Measurements from ENCODE around the gene SLC39A11. TPM values are rescaled to one million over a fixed set of nuclear protein-coding genes. Genes with fewer than 3 reads are reported as not detected.

The SLC39A11 gene
- total and polyA plus RNA-seq, 2 donors (not counting 1 experiment from before 2014, with no cell fraction given) = 12.7 to 27.4 TPM

GRCh38 chr17:73027130-73027741 is 65.3 kb downstream of the SLC39A11 start:
- Histone ChIP-seq H3K4me2 (ENCODE audit: extremely low read depth, insufficient read depth, low read length) (peak overlapping the region; percentile 5), H3K36me3 (ENCODE audit: control insufficient read depth, insufficient read depth, low read length) (no peaks in the 10 kb centered on the region), H3K4me1 (ENCODE audit: control insufficient read depth, extremely low read depth, insufficient read depth, low read length) (peaks cover 8% of the 10 kb centered on the region), H4K20me1 (ENCODE audit: control insufficient read depth, extremely low read depth, insufficient read depth, low read length) (no peaks in the 10 kb centered on the region), H2AFZ (ENCODE audit: low read length) (no peak overlapping the region), H3K9ac (ENCODE audit: insufficient read depth, low read length) (no peak overlapping the region), H3K9me3 (ENCODE audit: control insufficient read depth, insufficient read depth, low read depth, low read length) (no peaks in the 10 kb centered on the region), H3K4me3 (replicated peaks in 1 of 4; ENCODE audit: control extremely low read depth in 1 of 4, insufficient read depth in 1 of 4, low read depth in 3 of 4, low read length in 4 of 4) (no peak overlapping the region), H3K27ac (ENCODE audit: insufficient read depth, low read length) (no peak overlapping the region), H3K27me3 (ENCODE audit: control insufficient read depth, insufficient read depth, low read length) (no peaks in the 10 kb centered on the region), H3K79me2 (ENCODE audit: control insufficient read depth, insufficient read depth, low read length) (no peaks in the 10 kb centered on the region)
- DNase-seq (ENCODE audit: low read depth in 2 of 2) = peak; percentile 45 to 79
- TF ChIP-seq CTCF (conservative IDR thresholded peaks at IDR 0.05 in 1 of 2, IDR thresholded peaks at IDR 0.05 in 1 of 2; ENCODE audit: low read depth in 1 of 2, low read length in 2 of 2) (no peak), EZH2 (IDR thresholded peaks at IDR 0.05; ENCODE audit: low read length, missing control alignments) (no peak)

GRCh38 chr17:73025041-73025560 is 67.4 kb downstream of the SLC39A11 start:
- no peak for DNase-seq (ENCODE audit: low read depth in 2 of 2)
- no peak overlapping the region for H2AFZ ChIP-seq (ENCODE audit: low read length)
- no peak overlapping the region for H3K27ac ChIP-seq (ENCODE audit: insufficient read depth, low read length)
- H3K4me2 ChIP-seq (ENCODE audit: extremely low read depth, insufficient read depth, low read length) = no peak overlapping the region
- no peak overlapping the region for H3K4me3 ChIP-seq (replicated peaks in 1 of 4; ENCODE audit: control extremely low read depth in 1 of 4, insufficient read depth in 1 of 4, low read depth in 3 of 4, low read length in 4 of 4)
- H3K27me3 ChIP-seq (ENCODE audit: control insufficient read depth, insufficient read depth, low read length) = no peaks in the 10 kb centered on the region
- peaks cover 6% of the 10 kb centered on the region for H3K4me1 ChIP-seq (ENCODE audit: control insufficient read depth, extremely low read depth, insufficient read depth, low read length)
- TF ChIP-seq EZH2 (IDR thresholded peaks at IDR 0.05; ENCODE audit: low read length, missing control alignments) = no peak
- TF ChIP-seq CTCF (conservative IDR thresholded peaks at IDR 0.05 in 1 of 2, IDR thresholded peaks at IDR 0.05 in 1 of 2; ENCODE audit: low read depth in 1 of 2, low read length in 2 of 2) = no peak
- H3K79me2 ChIP-seq (ENCODE audit: control insufficient read depth, insufficient read depth, low read length) = no peaks in the 10 kb centered on the region
- H4K20me1 ChIP-seq (ENCODE audit: control insufficient read depth, extremely low read depth, insufficient read depth, low read length) = no peaks in the 10 kb centered on the region
- no peaks in the 10 kb centered on the region for H3K9me3 ChIP-seq (ENCODE audit: control insufficient read depth, insufficient read depth, low read depth, low read length)
- H3K36me3 ChIP-seq (ENCODE audit: control insufficient read depth, insufficient read depth, low read length) = no peaks in the 10 kb centered on the region
- H3K9ac ChIP-seq (ENCODE audit: insufficient read depth, low read length) = no peak overlapping the region

- Histone ChIP-seq H3K9me3 (ENCODE audit: control insufficient read depth, insufficient read depth, low read depth, low read length) (no peaks in the 10 kb centered on the region), H3K4me1 (ENCODE audit: control insufficient read depth, extremely low read depth, insufficient read depth, low read length) (peaks cover 6% of the 10 kb centered on the region), H3K9ac (ENCODE audit: insufficient read depth, low read length) (no peak overlapping the region), H3K79me2 (ENCODE audit: control insufficient read depth, insufficient read depth, low read length) (no peaks in the 10 kb centered on the region), H2AFZ (ENCODE audit: low read length) (no peak overlapping the region), H3K4me2 (ENCODE audit: extremely low read depth, insufficient read depth, low read length) (no peak overlapping the region), H3K36me3 (ENCODE audit: control insufficient read depth, insufficient read depth, low read length) (no peaks in the 10 kb centered on the region), H3K4me3 (replicated peaks in 1 of 4; ENCODE audit: control extremely low read depth in 1 of 4, insufficient read depth in 1 of 4, low read depth in 3 of 4, low read length in 4 of 4) (no peak overlapping the region), H4K20me1 (ENCODE audit: control insufficient read depth, extremely low read depth, insufficient read depth, low read length) (no peaks in the 10 kb centered on the region), H3K27me3 (ENCODE audit: control insufficient read depth, insufficient read depth, low read length) (no peaks in the 10 kb centered on the region), H3K27ac (ENCODE audit: insufficient read depth, low read length) (no peak overlapping the region)
- TF ChIP-seq CTCF (conservative IDR thresholded peaks at IDR 0.05 in 1 of 2, IDR thresholded peaks at IDR 0.05 in 1 of 2; ENCODE audit: low read depth in 1 of 2, low read length in 2 of 2) = no peak
- TF ChIP-seq EZH2 (IDR thresholded peaks at IDR 0.05; ENCODE audit: low read length, missing control alignments) = no peak
- DNase-seq (ENCODE audit: low read depth in 2 of 2) = no peak
These were observed 68.7 kb downstream of the SLC39A11 start for GRCh38 chr17:73023759-73024158.

All from fibroblast of lung (primary cell).